Nephron (organoid): Measurements from ENCODE around the gene SLC25A25.
A peak's percentile ranks its signal among the peaks of the same experiment; 100 is the strongest.

Experiments
- H3K27ac Mint-ChIP-seq, 3 experiments: 2 replicates each; pipeline ENCODE4 v1.8.0; 2020; ENCODE audit warnings: mixed read lengths in 3 of 3, mild to moderate bottlenecking in 2 of 3, moderate library complexity in 1 of 3
- H3K27me3 Mint-ChIP-seq: 2 replicates; pipeline ENCODE4 v1.8.0; 2021; ENCODE audit warnings: low read depth, mild to moderate bottlenecking, moderate library complexity, mixed read lengths
- H3K36me3 Mint-ChIP-seq: 2 replicates; pipeline ENCODE4 v1.8.0; 2020; ENCODE audit warnings: low read depth, mixed read lengths
- H3K4me1 Mint-ChIP-seq: 2 replicates; pipeline ENCODE4 v1.8.0; 2020; ENCODE audit warnings: mixed read lengths
- H3K4me3 Mint-ChIP-seq, 3 experiments: 2 replicates each; pipeline ENCODE4 v1.8.0; 2020; ENCODE audit warnings: mild to moderate bottlenecking in 3 of 3, mixed read lengths in 3 of 3, moderate library complexity in 2 of 3
- H3K9me3 Mint-ChIP-seq: 2 replicates; pipeline ENCODE4 v1.8.0; 2020; ENCODE audit warnings: mixed read lengths
- TF ChIP-seq, protein P1 (sequence below), 3 experiments: fragments of 200-600 bp; sonication (generic); IDR thresholded peaks; one replicate each; pipeline ENCODE4 v1.5.0; 2021; ENCODE audit warnings: antibody characterized with exemption in 3 of 3; ENCODE audit not compliant: unreplicated experiment in 3 of 3

SLC25A25 gene

GRCh38 chr9:128084746-128085145 is 16.7 kb downstream of the SLC25A25 start:
- TF ChIP-seq, protein P1, sequence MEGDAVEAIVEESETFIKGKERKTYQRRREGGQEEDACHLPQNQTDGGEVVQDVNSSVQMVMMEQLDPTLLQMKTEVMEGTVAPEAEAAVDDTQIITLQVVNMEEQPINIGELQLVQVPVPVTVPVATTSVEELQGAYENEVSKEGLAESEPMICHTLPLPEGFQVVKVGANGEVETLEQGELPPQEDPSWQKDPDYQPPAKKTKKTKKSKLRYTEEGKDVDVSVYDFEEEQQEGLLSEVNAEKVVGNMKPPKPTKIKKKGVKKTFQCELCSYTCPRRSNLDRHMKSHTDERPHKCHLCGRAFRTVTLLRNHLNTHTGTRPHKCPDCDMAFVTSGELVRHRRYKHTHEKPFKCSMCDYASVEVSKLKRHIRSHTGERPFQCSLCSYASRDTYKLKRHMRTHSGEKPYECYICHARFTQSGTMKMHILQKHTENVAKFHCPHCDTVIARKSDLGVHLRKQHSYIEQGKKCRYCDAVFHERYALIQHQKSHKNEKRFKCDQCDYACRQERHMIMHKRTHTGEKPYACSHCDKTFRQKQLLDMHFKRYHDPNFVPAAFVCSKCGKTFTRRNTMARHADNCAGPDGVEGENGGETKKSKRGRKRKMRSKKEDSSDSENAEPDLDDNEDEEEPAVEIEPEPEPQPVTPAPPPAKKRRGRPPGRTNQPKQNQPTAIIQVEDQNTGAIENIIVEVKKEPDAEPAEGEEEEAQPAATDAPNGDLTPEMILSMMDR (IDR thresholded peaks at IDR 0.05; ENCODE audit: unreplicated experiment in 3 of 3) = no peak
- Mint-ChIP-seq H3K27ac (peak overlapping the region; percentile 21 to 83 (median 79)), H3K9me3 (no peaks in the 10 kb centered on the region), H3K27me3 (no peaks in the 10 kb centered on the region), H3K4me3 (no peak overlapping the region), H3K36me3 (peaks cover 13% of the 10 kb centered on the region), H3K4me1 (peaks cover 34% of the 10 kb centered on the region)

GRCh38 chr9:128085943-128086342 is 17.9 kb downstream of the SLC25A25 start:
- H3K36me3 Mint-ChIP-seq = peaks cover 13% of the 10 kb centered on the region
- H3K4me1 Mint-ChIP-seq = peaks cover 32% of the 10 kb centered on the region
- H3K27ac Mint-ChIP-seq = no peak overlapping the region

GRCh38 chr9:128087262-128087661 is 19.2 kb downstream of the SLC25A25 start:
- Mint-ChIP-seq H3K9me3 (no peaks in the 10 kb centered on the region), H3K27ac (peak overlapping the region in 2 of 3 experiments; percentile 11 to 45), H3K4me3 (no peak overlapping the region), H3K36me3 (peaks cover 13% of the 10 kb centered on the region), H3K27me3 (no peaks in the 10 kb centered on the region), H3K4me1 (peaks cover 34% of the 10 kb centered on the region)
- TF ChIP-seq, protein P1 (IDR thresholded peaks at IDR 0.05; ENCODE audit: unreplicated experiment in 3 of 3) = no peak

More at GRCh38 chr9:128085943-128086342, 17.9 kb downstream of the SLC25A25 start:
- no peaks in the 10 kb centered on the region for H3K27me3 Mint-ChIP-seq
- H3K4me3 Mint-ChIP-seq = no peak overlapping the region
- H3K9me3 Mint-ChIP-seq = no peaks in the 10 kb centered on the region
- TF ChIP-seq, protein P1 (IDR thresholded peaks at IDR 0.05; ENCODE audit: unreplicated experiment in 3 of 3) = no peak

GRCh38 chr9:128088253-128088945 is 20.4 kb downstream of the SLC25A25 start:
- H3K27me3 Mint-ChIP-seq = no peaks in the 10 kb centered on the region
- no peaks in the 10 kb centered on the region for H3K9me3 Mint-ChIP-seq
- peaks cover 13% of the 10 kb centered on the region for H3K36me3 Mint-ChIP-seq
- TF ChIP-seq, protein P1 (IDR thresholded peaks at IDR 0.05; ENCODE audit: unreplicated experiment in 3 of 3) = no peak
- peak overlapping the region in 2 of 3 experiments; percentile 11 to 37 for H3K27ac Mint-ChIP-seq
- H3K4me3 Mint-ChIP-seq = no peak overlapping the region
- peaks cover 44% of the 10 kb centered on the region for H3K4me1 Mint-ChIP-seq

GRCh38 chr9:128089299-128089698 is 21.3 kb downstream of the SLC25A25 start:
- Mint-ChIP-seq H3K9me3 (no peaks in the 10 kb centered on the region), H3K36me3 (peaks cover 10% of the 10 kb centered on the region), H3K4me3 (no peak overlapping the region), H3K27ac (peak overlapping the region in 2 of 3 experiments; percentile 72 to 81), H3K4me1 (peaks cover 44% of the 10 kb centered on the region), H3K27me3 (no peaks in the 10 kb centered on the region)
- TF ChIP-seq, protein P1 (IDR thresholded peaks at IDR 0.05; ENCODE audit: unreplicated experiment in 3 of 3) = no peak

- H3K27ac Mint-ChIP-seq = peak overlapping the region; percentile 94 to 99 (median 95)
- peaks cover 3% of the 10 kb centered on the region for H3K36me3 Mint-ChIP-seq
- peaks cover 47% of the 10 kb centered on the region for H3K4me1 Mint-ChIP-seq
- peak overlapping the region; percentile 75 to 85 (median 76) for H3K4me3 Mint-ChIP-seq
- TF ChIP-seq, protein P1 (IDR thresholded peaks at IDR 0.05; ENCODE audit: unreplicated experiment in 3 of 3) = no peak
- no peaks in the 10 kb centered on the region for H3K27me3 Mint-ChIP-seq
- no peaks in the 10 kb centered on the region for H3K9me3 Mint-ChIP-seq
These were observed 23.1 kb downstream of the SLC25A25 start for GRCh38 chr9:128091144-128091543.
